Upper lobe of left lung (tissue), 4 donors: Measurements from ENCODE around the gene CRISPLD2.

Experiments
- CTCF ChIP-seq, 6 experiments: fragments of 450-650 bp in 4 of 6; fragments of 200-600 bp in 2 of 6; sonication (generic) in 2 of 6; IDR thresholded peaks; one replicate each; pipeline ENCODE4 v1.5.1; 2016 to 2019; ENCODE audit warnings: antibody characterized with exemption in 6 of 6
- EP300 ChIP-seq, 4 donors: sonication (generic); formaldehyde crosslinking; IDR thresholded peaks; one replicate each; pipeline ENCODE4 v1.5.1; 2017; ENCODE audit warnings: antibody characterized with exemption in 4 of 4, control low read depth in 2 of 4
- POLR2A ChIP-seq, 4 donors: fragments of 450-650 bp; IDR thresholded peaks; one replicate each; pipeline ENCODE4 v1.5.1; 2016 to 2017; ENCODE audit warnings: antibody characterized with exemption in 4 of 4, mild to moderate bottlenecking in 2 of 4
- POLR2AphosphoS5 ChIP-seq, 2 donors: sonication (generic); formaldehyde crosslinking; IDR thresholded peaks; one replicate each; pipeline ENCODE4 v1.5.1; 2017; ENCODE audit warnings: antibody characterized with exemption in 2 of 2

- TF ChIP-seq POLR2A (IDR thresholded peaks at IDR 0.05) = no peak
- TF ChIP-seq CTCF (IDR thresholded peaks at IDR 0.05) = no peak
- no peak for TF ChIP-seq EP300 (IDR thresholded peaks at IDR 0.05)
- TF ChIP-seq POLR2AphosphoS5 (IDR thresholded peaks at IDR 0.05) = no peak
Observed at GRCh38 chr16:84839054-84839453, 19.3 kb downstream of the CRISPLD2 start.
